RWPE1 (cell line): ENCODE results near the gene UBE4B.
"Not testable (repeated sequence)": the region's sequence is repeated elsewhere in the genome, so short reads cannot be mapped to it uniquely, and the experiment has no call there.

Source experiments
- CTCF ChIA-PET: fragments of 350-600 bp; sonication (Branson Sonifier 250); formaldehyde crosslinking; extraction: SDS; loops from one replicate; lab custom pipeline; 2021; lab: Yijun Ruan, JAX
- POLR2A ChIA-PET: fragments of 400-600 bp; formaldehyde crosslinking; extraction: SDS; loops from one replicate; lab custom pipeline; 2020; ENCODE audit warnings: antibody characterized with exemption; ENCODE audit not compliant: low non-redundant PET; lab: Yijun Ruan, JAX
- DNase-seq: peaks from one replicate; pipeline ENCODE4 v3.0.0; 2012; ENCODE audit warnings: low spot score
- H3K27ac ChIP-seq: fragments of 450-650 bp; 2 replicates; pipeline ENCODE4 v1.5.1; 2017
- CTCF ChIP-seq: fragments of 450-650 bp; conservative IDR thresholded peaks from 2 replicates; pipeline ENCODE4 v1.5.1; 2017; ENCODE audit warnings: low read depth, mild to moderate bottlenecking

Gene UBE4B

GRCh38 chr1:10019561-10019960 is 13.2 kb upstream of the UBE4B start:
- ChIA-PET POLR2A (interaction anchor here (0.7 kb wide), 1 partner anchor 18 kb away, joined by 4 read pairs; no protein-coding TSS in a partner anchor), CTCF (no interaction called here)
- H3K27ac ChIP-seq = no peak overlapping the region
- DNase-seq = no peak
- TF ChIP-seq CTCF = no peak

- POLR2A ChIA-PET = interaction anchor here (0.7 kb wide), 1 partner anchor 18 kb away, joined by 4 read pairs; no protein-coding TSS in a partner anchor
- CTCF ChIA-PET = interaction anchor here (0.7 kb wide), 1 partner anchor 39 kb away, joined by 6 read pairs; no protein-coding TSS in a partner anchor
- no peak for DNase-seq
- no peak overlapping the region for H3K27ac ChIP-seq
- TF ChIP-seq CTCF = no peak
Measured at GRCh38 chr1:10020086-10020485, 12.7 kb upstream of the UBE4B start.

- CTCF ChIA-PET = interaction anchor here (0.7 kb wide), 1 partner anchor 40 kb away, joined by 6 read pairs; no protein-coding TSS in a partner anchor
Measured at GRCh38 chr1:10020678-10021077, 12.1 kb upstream of the UBE4B start.

GRCh38 chr1:10021992-10022391 is 10.8 kb upstream of the UBE4B start:
- CTCF ChIA-PET, H3K27ac ChIP-seq, DNase-seq, POLR2A ChIA-PET: not testable (repeated sequence)

More at GRCh38 chr1:10020678-10021077, 12.1 kb upstream of the UBE4B start:
- DNase-seq, H3K27ac ChIP-seq, POLR2A ChIA-PET: not testable (repeated sequence)

GRCh38 chr1:10022656-10023055 is 10.1 kb upstream of the UBE4B start:
- no peak overlapping the region for H3K27ac ChIP-seq
- no peak for DNase-seq
- no peak for TF ChIP-seq CTCF
- ChIA-PET POLR2A (no interaction called here), CTCF (no interaction called here)

- DNase-seq = no peak
- TF ChIP-seq CTCF = no peak
- ChIA-PET POLR2A (no interaction called here), CTCF (interaction anchor here (0.6 kb wide), 1 partner anchor 162 kb away, joined by 3 read pairs; no protein-coding TSS in a partner anchor)
- no peak overlapping the region for H3K27ac ChIP-seq
Measured at GRCh38 chr1:10025354-10025753, 7.4 kb upstream of the UBE4B start.

GRCh38 chr1:10027027-10027426 is 5.7 kb upstream of the UBE4B start:
- no peak for TF ChIP-seq CTCF
- POLR2A ChIA-PET = no interaction called here
- H3K27ac ChIP-seq = no peak overlapping the region
- CTCF ChIA-PET = interaction anchor here (0.6 kb wide), 1 partner anchor 125 kb away, joined by 3 read pairs; no protein-coding TSS in a partner anchor
- DNase-seq = no peak

- POLR2A ChIA-PET, DNase-seq, H3K27ac ChIP-seq: not testable (repeated sequence)
- CTCF ChIA-PET = interaction anchor here (0.9 kb wide), 1 partner anchor 79 kb away, joined by 4 read pairs; no protein-coding TSS in a partner anchor
Measured at GRCh38 chr1:10028956-10029500, 3.7 kb upstream of the UBE4B start.
